GM12878 (cell line): ENCODE results near the gene SYTL2. TPM values are rescaled to one million over a fixed set of nuclear protein-coding genes. Genes with fewer than 3 reads are reported as not detected.

Experiments
- ATAC-seq: fragments of 200-7000 bp; cut with Tn5 transposase; 3 replicates; pipeline ENCODE4 v1.9.1; 2020; ENCODE audit warnings: mild to moderate bottlenecking, moderate library complexity
- BruUV-seq: library from RNA; stranded (reverse); fragments of 400-500 nt; replicated peaks from 2 replicates; lab custom pipeline; 2021; lab: Mats Ljungman, UMichigan
- CTCF ChIA-PET: fragments of 300-600 bp; sonication (Branson Sonifier 250); formaldehyde crosslinking; extraction: SDS; loops from one replicate; lab custom pipeline; 2021; ENCODE audit warnings: inconsistent platforms; lab: Yijun Ruan, JAX
- POLR2A ChIA-PET: fragments of 350-600 bp; formaldehyde crosslinking; extraction: SDS; loops from one replicate; lab custom pipeline; 2021; ENCODE audit warnings: inconsistent platforms; lab: Charles Lee
- RAD21 ChIA-PET: fragments of 300-600 bp; sonication (Branson Sonifier 250); formaldehyde crosslinking; loops from one replicate; lab custom pipeline; 2023; ENCODE audit warnings: antibody characterized with exemption; ENCODE audit not compliant: unreplicated experiment; lab: Charles Lee
- SMC1A ChIA-PET: fragments of 300-600 bp; sonication (Branson Sonifier 250); formaldehyde crosslinking; loops from one replicate; lab custom pipeline; 2023; ENCODE audit not compliant: unreplicated experiment, uncharacterized antibody; lab: Charles Lee
- DNase-seq: peaks from one replicate; pipeline ENCODE4 v3.0.0-alpha.2; 2011; ENCODE audit warnings: low read depth, low spot score
- FAIRE-seq: peaks from 3 replicates; lab custom pipeline; 2011; peaks lifted over from hg19 to GRCh38; lab: Jason Lieb, UNC
- H2AFZ ChIP-seq: 2 replicates; pipeline ENCODE4 v1.6.0; 2011; ENCODE audit warnings: low read depth, low read length, control low read depth; ENCODE audit not compliant: control insufficient read depth
- H3K27ac ChIP-seq: 2 replicates; pipeline ENCODE4 v1.5.1; 2011; ENCODE audit warnings: control low read depth; ENCODE audit not compliant: control insufficient read depth, insufficient read depth
- H3K27me3 ChIP-seq, 2 experiments: replicated peaks in 1 of 2; 2 replicates each; pipeline versions ENCODE4 v1.6.0 to v1.6.1; 2011; ENCODE audit warnings: low read length in 1 of 2; ENCODE audit not compliant: control insufficient read depth in 2 of 2, insufficient read depth in 2 of 2
- H3K36me3 ChIP-seq, 2 experiments: 2 replicates each; pipeline ENCODE4 v1.5.1; 2011; ENCODE audit warnings: low read length in 1 of 2; ENCODE audit not compliant: control insufficient read depth in 2 of 2, insufficient read depth in 2 of 2
- H3K4me1 ChIP-seq: 2 replicates; pipeline ENCODE4 v1.6.1; 2011; ENCODE audit warnings: mild to moderate bottlenecking, low read length, moderate library complexity, mixed read lengths; ENCODE audit not compliant: control insufficient read depth, insufficient read depth
- H3K4me2 ChIP-seq: 2 replicates; pipeline ENCODE4 v1.6.0; 2011; ENCODE audit warnings: control low read depth; ENCODE audit not compliant: control insufficient read depth, insufficient read depth
- H3K4me3 ChIP-seq: fragments of 200-600 bp; sonication (generic); 2 replicates; pipeline ENCODE4 v1.5.1; 2016
- H3K79me2 ChIP-seq: 2 replicates; pipeline ENCODE4 v1.6.0; 2011; ENCODE audit warnings: low read length; ENCODE audit not compliant: control insufficient read depth, insufficient read depth
- H3K9ac ChIP-seq: 2 replicates; pipeline ENCODE4 v1.8.0; 2011; ENCODE audit warnings: low read length, control low read depth, mixed read lengths; ENCODE audit not compliant: control insufficient read depth, insufficient read depth
- H3K9me3 ChIP-seq: replicated peaks from 3 replicates; pipeline ENCODE4 v1.5.1; 2011; ENCODE audit warnings: mild to moderate bottlenecking, low read length; ENCODE audit not compliant: control insufficient read depth, insufficient read depth
- H4K20me1 ChIP-seq: 2 replicates; pipeline ENCODE4 v1.6.0; 2011; ENCODE audit not compliant: control insufficient read depth, insufficient read depth
- BACH1 ChIP-seq: fragments of 450-650 bp; IDR thresholded peaks from 2 replicates; pipeline ENCODE4 v1.6.1; 2017; ENCODE audit warnings: mild to moderate bottlenecking, borderline replicate concordance
- ETV6 ChIP-seq, 2 experiments: fragments of 450-650 bp in 1 of 2; IDR thresholded peaks in 1 of 2; conservative IDR thresholded peaks in 1 of 2; 2 replicates each; pipeline ENCODE4 v1.6.1; 2014; ENCODE audit warnings: antibody characterized with exemption in 1 of 2, borderline replicate concordance in 1 of 2, low read depth in 1 of 2, mild to moderate bottlenecking in 1 of 2, moderate library complexity in 1 of 2
- NBN ChIP-seq: fragments of 450-650 bp; IDR thresholded peaks from 2 replicates; pipeline ENCODE4 v1.6.1; 2016
- NRF1 ChIP-seq: conservative IDR thresholded peaks from 2 replicates; pipeline ENCODE4 v1.6.1; 2011; ENCODE audit warnings: mild to moderate bottlenecking, low read depth, low read length, improper control_type of control experiment
- SMAD1 ChIP-seq: fragments of 450-650 bp; IDR thresholded peaks from 2 replicates; pipeline ENCODE4 v1.6.1; 2018; ENCODE audit warnings: mild to moderate bottlenecking, low read depth; ENCODE audit not compliant: partially characterized antibody
- SMC3 ChIP-seq: IDR thresholded peaks from 2 replicates; pipeline ENCODE4 v1.6.1; 2011; ENCODE audit warnings: low read length, improper control_type of control experiment, borderline replicate concordance
- TCF7 ChIP-seq: IDR thresholded peaks from 2 replicates; pipeline ENCODE4 v1.6.1; 2014; ENCODE audit warnings: antibody characterized with exemption, borderline replicate concordance
- ZBED1 ChIP-seq: IDR thresholded peaks from 2 replicates; pipeline ENCODE4 v1.6.1; 2016; ENCODE audit warnings: borderline replicate concordance
- ZZZ3 ChIP-seq: IDR thresholded peaks from 2 replicates; pipeline ENCODE4 v1.6.1; 2011; ENCODE audit warnings: low read depth; ENCODE audit not compliant: control insufficient read depth, insufficient read length
- WGBS: methylation state at CpG from one replicate; pipeline ENCODE4 v1.1.6; 2016; ENCODE audit warnings: low lambda C conversion rate; ENCODE audit not compliant: insufficient replicate concordance, insufficient coverage; ENCODE audit errors: missing lambda C conversion rate; 5-methylcytosine and 5-hydroxymethylcytosine counted together
- in situ Hi-C: fragments of 300-500 bp; cut with MboI; formaldehyde crosslinking; loops from 9 replicates; pipeline ENCODE4 v1.14.3; 2018; ENCODE audit warnings: mixed read lengths
- intact Hi-C: fragments of 100-400 bp; cut with micrococcal nuclease; formaldehyde crosslinking; loops from one replicate; pipeline ENCODE4 v1.14.2; 2022; ENCODE audit not compliant: unreplicated experiment
- polyA plus RNA-seq, 11 experiments: library from polyadenylated mRNA; depleted of rRNA in 4 of 11; unstranded in 6 of 11; stranded (reverse) in 5 of 11; fragments of >200 nt; fragmentation: Nextera tagmentation in 4 of 11; fragmentation: Illumina TruSeq in 1 of 11; extraction: Ambion mirVana in 4 of 11; extraction: Trizol in 1 of 11; gene quantifications; 1 replicate in 1 of 11; 2 replicates in 10 of 11; pipeline versions ENCODE4 v1.2.1 to v1.2.3, GENCODE V29; 2011 to 2016; ENCODE audit warnings: inconsistent platforms in 2 of 11, missing spikeins in 2 of 11, low read depth in 1 of 11
- total RNA-seq, 4 experiments: library from RNA; depleted of rRNA in 3 of 4; stranded (reverse); fragments of >200 nt in 3 of 4; fragmentation: Illumina TruSeq in 1 of 4; extraction: Trizol in 1 of 4; gene quantifications; 2 replicates each; pipeline versions ENCODE4 v1.2.1 to v1.2.3, GENCODE V29; 2013 to 2021
- TF ChIP-seq, protein P1 (sequence below): IDR thresholded peaks from 2 replicates; pipeline ENCODE4 v1.6.1; 2012; ENCODE audit warnings: low read depth, low read length, improper control_type of control experiment

The SYTL2 gene
- total and polyA plus RNA-seq, 10 of the 15 experiments (the other 5 are each of a cell fraction or from before 2014, with no cell fraction given) = 0.02 to 1.4 (median 0.31) TPM; not detected in 2

DNA sequence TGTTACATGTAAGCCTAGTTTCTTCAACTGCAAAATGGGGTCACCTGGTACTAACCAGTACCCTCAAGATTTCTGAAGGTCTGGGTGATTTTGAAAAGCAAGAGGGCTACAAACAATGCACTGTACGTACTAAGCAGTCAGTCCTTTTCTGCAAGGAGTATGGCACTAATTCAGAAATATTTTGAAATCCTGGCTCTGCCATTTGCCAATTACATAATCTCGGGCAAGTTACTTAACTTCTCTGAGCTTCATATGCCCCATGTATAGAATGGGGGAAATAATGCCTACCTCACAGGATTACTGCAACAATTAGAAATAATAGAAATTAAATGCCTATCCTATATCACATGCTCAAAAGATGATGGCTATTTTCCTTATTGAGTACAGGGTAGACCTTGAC lies 64.3 kb downstream of the SYTL2 start (continued):
- no peak for TF ChIP-seq ETV6 (conservative IDR thresholded peaks at IDR 0.05 in 1 of 2, IDR thresholded peaks at IDR 0.05 in 1 of 2; ENCODE audit: borderline replicate concordance in 1 of 2, low read depth in 1 of 2)

DNA sequence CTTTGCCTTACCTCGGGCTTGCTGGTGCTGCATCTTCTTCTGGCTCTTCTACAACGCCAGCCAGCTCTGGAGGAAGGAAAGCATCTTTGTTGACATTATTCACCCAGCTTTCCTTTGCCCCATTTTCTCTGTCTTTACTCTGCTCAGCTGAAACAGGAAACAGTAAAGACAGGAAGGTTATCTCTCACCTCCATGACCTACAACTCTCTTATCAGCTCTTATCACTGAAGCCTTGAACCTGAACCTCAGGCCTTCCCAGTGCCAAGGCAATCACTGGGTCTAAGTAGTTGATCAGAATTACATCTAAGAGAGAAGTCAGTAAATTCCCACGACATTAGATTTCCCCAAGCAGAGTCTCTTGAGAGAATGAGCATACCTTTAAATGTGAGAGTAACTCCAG lies 65.3 kb downstream of the SYTL2 start:
- FAIRE-seq (no peak), DNase-seq (no peak), ATAC-seq (no peak)
- no TSS peak for BruUV-seq
- Histone ChIP-seq H3K4me2 (no peak overlapping the region), H4K20me1 (no peaks in the 10 kb centered on the region), H2AFZ (no peak overlapping the region), H3K9me3 (no peaks in the 10 kb centered on the region), H3K4me1 (no peaks in the 10 kb centered on the region), H3K27me3 (no peaks in the 10 kb centered on the region; a peak in 1 of 4 replicates), H3K9ac (no peak overlapping the region), H3K27ac (no peak overlapping the region), H3K36me3 (no peaks in the 10 kb centered on the region), H3K79me2 (no peaks in the 10 kb centered on the region), H3K4me3 (no peak overlapping the region)
- intact Hi-C loops = no loop called here
- ChIA-PET POLR2A (no interaction called here), RAD21 (no interaction called here), SMC1A (no interaction called here), CTCF (no interaction called here)
- in situ Hi-C loops = no loop called here
- 0% methylated on average over 3 of the region's 3 CpGs for WGBS
- no peak for TF ChIP-seq SMC3
- no peak for TF ChIP-seq TCF7
- TF ChIP-seq SMAD1 = no peak
- no peak for TF ChIP-seq NRF1
- TF ChIP-seq, protein P1, sequence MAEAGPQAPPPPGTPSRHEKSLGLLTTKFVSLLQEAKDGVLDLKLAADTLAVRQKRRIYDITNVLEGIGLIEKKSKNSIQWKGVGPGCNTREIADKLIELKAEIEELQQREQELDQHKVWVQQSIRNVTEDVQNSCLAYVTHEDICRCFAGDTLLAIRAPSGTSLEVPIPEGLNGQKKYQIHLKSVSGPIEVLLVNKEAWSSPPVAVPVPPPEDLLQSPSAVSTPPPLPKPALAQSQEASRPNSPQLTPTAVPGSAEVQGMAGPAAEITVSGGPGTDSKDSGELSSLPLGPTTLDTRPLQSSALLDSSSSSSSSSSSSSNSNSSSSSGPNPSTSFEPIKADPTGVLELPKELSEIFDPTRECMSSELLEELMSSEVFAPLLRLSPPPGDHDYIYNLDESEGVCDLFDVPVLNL = no peak
- TF ChIP-seq NBN = no peak
- no peak for TF ChIP-seq ZBED1
- no peak for TF ChIP-seq ZZZ3
- TF ChIP-seq BACH1 = no peak
